ENCODE measurements around the gene RTCA. TPM values are rescaled to one million over a fixed set of nuclear protein-coding genes. Genes with fewer than 3 reads are reported as not detected.

RTCA gene
- total RNA-seq, 1 donor from 2014 or later, result 28.7 TPM

DNA sequence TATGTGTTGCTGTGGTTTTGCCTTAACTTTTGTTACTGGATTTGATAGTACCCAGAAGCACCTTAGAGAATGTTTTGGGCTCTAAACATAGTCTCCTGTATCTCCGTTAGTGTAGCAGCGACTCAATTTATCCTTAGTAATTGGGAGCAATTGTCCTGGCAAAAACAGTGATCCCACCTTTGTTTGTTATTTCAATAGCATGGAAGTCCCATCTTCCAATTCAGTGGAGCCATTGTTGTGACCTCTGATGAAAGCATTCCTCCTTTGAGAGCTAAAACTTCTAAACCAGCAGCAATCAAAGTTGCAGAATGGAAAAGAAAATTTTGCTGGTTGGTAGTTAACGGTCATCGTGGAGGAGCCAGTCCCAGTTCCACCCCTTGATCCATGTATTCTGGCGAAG is 34.7 kb downstream of the RTCA start:
- Histone ChIP-seq H3K27me3 (ENCODE audit: control insufficient read depth in 3 of 3, insufficient read depth in 3 of 3, low read length in 3 of 3) (no peaks in the 10 kb centered on the region), H3K27ac (ENCODE audit: low read depth, low read length) (no peak overlapping the region), H3K9me3 (ENCODE audit: control insufficient read depth in 3 of 3, low read length in 3 of 3) (no peaks in the 10 kb centered on the region), H3K36me3 (ENCODE audit: control insufficient read depth in 3 of 3, insufficient read depth in 3 of 3, low read length in 3 of 3) (no peaks in the 10 kb centered on the region), H3K4me3 (ENCODE audit: low read length in 3 of 3) (no peak overlapping the region), H3K9ac (ENCODE audit: low read depth in 1 of 3, low read length in 3 of 3) (no peak overlapping the region), H3K4me1 (ENCODE audit: control insufficient read depth in 3 of 3, insufficient read depth in 3 of 3, low read length in 3 of 3) (no peaks in the 10 kb centered on the region)

DNA sequence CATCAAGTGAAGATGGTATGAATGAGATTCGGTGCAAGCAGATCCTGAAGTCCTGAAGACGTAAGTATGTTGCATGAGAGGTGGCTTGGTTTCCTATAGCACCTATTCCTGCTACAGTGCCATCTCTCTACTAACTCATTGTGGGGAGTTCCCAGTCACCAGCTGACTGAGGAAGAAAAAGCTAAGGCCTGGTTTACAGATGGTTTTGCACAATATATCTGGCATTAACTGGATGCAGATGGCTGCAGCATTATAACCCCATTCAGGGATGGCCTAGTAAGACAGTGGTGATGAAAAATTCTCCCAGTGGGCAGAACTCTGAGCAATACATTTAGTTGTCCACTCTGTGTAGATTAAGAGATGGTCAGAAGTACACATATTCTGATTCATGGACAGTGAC is 36.7 kb downstream of the RTCA start:
- Histone ChIP-seq H3K27me3 (ENCODE audit: control insufficient read depth in 3 of 3, insufficient read depth in 3 of 3, low read length in 3 of 3) (no peaks in the 10 kb centered on the region), H3K9me3 (ENCODE audit: control insufficient read depth in 3 of 3, low read length in 3 of 3) (no peaks in the 10 kb centered on the region), H3K27ac (ENCODE audit: low read depth, low read length) (no peak overlapping the region), H3K36me3 (ENCODE audit: control insufficient read depth in 3 of 3, insufficient read depth in 3 of 3, low read length in 3 of 3) (no peaks in the 10 kb centered on the region), H3K9ac (ENCODE audit: low read depth in 1 of 3, low read length in 3 of 3) (no peak overlapping the region), H3K4me3 (ENCODE audit: low read length in 3 of 3) (no peak overlapping the region), H3K4me1 (ENCODE audit: control insufficient read depth in 3 of 3, insufficient read depth in 3 of 3, low read length in 3 of 3) (no peaks in the 10 kb centered on the region)

DNA sequence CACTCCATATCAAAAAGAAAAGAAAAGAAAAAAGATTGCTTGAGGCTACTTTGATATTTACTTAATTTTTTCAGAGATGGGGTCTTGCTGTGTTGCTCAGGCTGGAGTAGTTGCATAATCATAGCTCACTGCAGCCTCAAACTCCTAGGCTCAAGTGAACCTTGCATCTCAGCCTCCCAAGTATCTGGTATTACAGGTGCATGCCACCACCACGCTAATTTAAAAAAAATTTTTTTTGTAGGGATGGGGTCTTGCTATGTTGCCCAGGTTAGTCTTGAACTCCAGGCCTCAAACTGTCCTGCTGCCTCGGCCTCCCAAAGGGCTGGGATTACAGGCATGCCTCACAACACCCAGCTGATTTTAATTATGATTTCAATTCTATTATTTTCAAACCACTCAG is 38.2 kb downstream of the RTCA start:
- no peak overlapping the region for H3K27ac ChIP-seq (ENCODE audit: low read depth, low read length)
- H3K4me3 ChIP-seq (ENCODE audit: low read length in 3 of 3), result no peak overlapping the region
- no peak overlapping the region for H3K9ac ChIP-seq (ENCODE audit: low read depth in 1 of 3, low read length in 3 of 3)
- no peaks in the 10 kb centered on the region for H3K4me1 ChIP-seq (ENCODE audit: control insufficient read depth in 3 of 3, insufficient read depth in 3 of 3, low read length in 3 of 3)
- no peaks in the 10 kb centered on the region for H3K36me3 ChIP-seq (ENCODE audit: control insufficient read depth in 3 of 3, insufficient read depth in 3 of 3, low read length in 3 of 3)
- H3K27me3 ChIP-seq (ENCODE audit: control insufficient read depth in 3 of 3, insufficient read depth in 3 of 3, low read length in 3 of 3), result no peaks in the 10 kb centered on the region
- no peaks in the 10 kb centered on the region for H3K9me3 ChIP-seq (ENCODE audit: control insufficient read depth in 3 of 3, low read length in 3 of 3)

DNA sequence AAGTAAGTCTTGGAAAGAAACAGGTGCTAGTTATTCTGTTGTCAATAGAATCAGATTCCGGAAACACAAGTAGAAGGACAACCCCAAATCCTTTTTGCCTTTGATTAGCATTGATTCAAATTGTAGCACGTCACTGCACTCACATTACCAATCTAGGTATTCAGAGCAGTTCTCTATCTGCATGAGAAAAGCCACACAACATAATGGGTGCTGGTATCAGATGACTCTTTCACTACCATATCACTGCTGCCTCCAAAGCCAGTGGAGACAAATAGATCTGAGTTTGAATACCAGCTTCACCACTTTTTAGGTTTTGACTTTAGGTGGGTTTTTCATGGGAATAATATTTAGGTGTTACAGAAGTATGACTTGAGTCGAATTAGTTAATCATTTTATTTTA is 38.9 kb downstream of the RTCA start:
- H3K9ac ChIP-seq (ENCODE audit: low read depth in 1 of 3, low read length in 3 of 3), result no peak overlapping the region
- no peaks in the 10 kb centered on the region for H3K36me3 ChIP-seq (ENCODE audit: control insufficient read depth in 3 of 3, insufficient read depth in 3 of 3, low read length in 3 of 3)
- H3K4me1 ChIP-seq (ENCODE audit: control insufficient read depth in 3 of 3, insufficient read depth in 3 of 3, low read length in 3 of 3), result no peaks in the 10 kb centered on the region
- no peaks in the 10 kb centered on the region for H3K9me3 ChIP-seq (ENCODE audit: control insufficient read depth in 3 of 3, low read length in 3 of 3)
- no peak overlapping the region for H3K4me3 ChIP-seq (ENCODE audit: low read length in 3 of 3)
- H3K27me3 ChIP-seq (ENCODE audit: control insufficient read depth in 3 of 3, insufficient read depth in 3 of 3, low read length in 3 of 3), result no peaks in the 10 kb centered on the region
- H3K27ac ChIP-seq (ENCODE audit: low read depth, low read length), result no peak overlapping the region

DNA sequence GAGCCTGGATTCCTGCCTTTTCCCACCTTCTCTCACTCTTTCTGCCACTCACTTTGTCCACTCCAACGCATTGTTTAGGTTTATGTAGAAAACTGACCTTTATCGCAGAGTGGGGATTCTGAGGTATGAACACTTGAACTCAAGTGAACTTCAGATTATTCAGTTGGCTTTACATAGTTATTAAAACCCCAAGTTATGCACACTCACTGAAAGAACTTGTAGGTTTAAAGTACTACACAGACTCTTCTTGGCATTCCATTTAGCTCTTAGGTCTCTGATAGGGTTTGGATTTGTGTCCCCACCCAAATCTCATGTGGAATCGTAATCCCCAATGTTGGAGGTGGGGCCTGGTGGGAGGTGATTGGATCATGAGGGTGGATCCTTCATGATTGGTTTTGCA is 39.9 kb downstream of the RTCA start:
- H3K36me3 ChIP-seq (ENCODE audit: control insufficient read depth in 3 of 3, insufficient read depth in 3 of 3, low read length in 3 of 3), result no peaks in the 10 kb centered on the region
- no peaks in the 10 kb centered on the region for H3K4me1 ChIP-seq (ENCODE audit: control insufficient read depth in 3 of 3, insufficient read depth in 3 of 3, low read length in 3 of 3)
- no peak overlapping the region for H3K4me3 ChIP-seq (ENCODE audit: low read length in 3 of 3)
- H3K27ac ChIP-seq (ENCODE audit: low read depth, low read length), result no peak overlapping the region
- no peak overlapping the region for H3K9ac ChIP-seq (ENCODE audit: low read depth in 1 of 3, low read length in 3 of 3)
- H3K9me3 ChIP-seq (ENCODE audit: control insufficient read depth in 3 of 3, low read length in 3 of 3), result no peaks in the 10 kb centered on the region
- H3K27me3 ChIP-seq (ENCODE audit: control insufficient read depth in 3 of 3, insufficient read depth in 3 of 3, low read length in 3 of 3), result no peaks in the 10 kb centered on the region

DNA sequence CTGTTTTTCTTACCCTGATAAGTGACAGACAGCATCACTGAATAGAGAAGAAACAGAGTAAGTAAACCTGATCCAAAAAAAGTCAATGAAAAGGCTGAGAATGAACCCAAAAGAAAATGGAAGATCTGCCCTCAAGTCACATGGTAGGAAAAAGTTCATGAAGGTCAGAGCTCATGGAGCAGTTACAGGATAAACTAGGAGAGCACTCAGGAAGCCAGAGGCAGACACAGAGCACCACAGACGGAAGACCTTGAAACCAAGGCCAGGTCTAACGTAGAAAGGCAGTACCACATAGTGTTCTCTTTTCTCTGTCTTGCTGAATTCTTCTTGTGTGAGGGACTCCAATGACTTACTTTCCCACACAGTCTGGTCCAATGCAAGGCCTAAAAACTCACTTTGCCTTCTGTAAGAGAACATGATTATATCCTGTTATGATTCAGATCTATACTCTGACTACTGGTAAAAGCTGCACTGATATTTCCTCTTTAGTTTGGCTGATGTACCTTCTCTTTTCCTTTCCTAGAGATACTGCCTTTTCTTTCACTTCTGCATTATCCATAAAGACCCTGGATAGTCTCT is 40.8 kb downstream of the RTCA start:
- Histone ChIP-seq H3K27ac (ENCODE audit: low read depth, low read length) (no peak overlapping the region), H3K4me1 (ENCODE audit: control insufficient read depth in 3 of 3, insufficient read depth in 3 of 3, low read length in 3 of 3) (no peaks in the 10 kb centered on the region), H3K4me3 (ENCODE audit: low read length in 3 of 3) (no peak overlapping the region), H3K36me3 (ENCODE audit: control insufficient read depth in 3 of 3, insufficient read depth in 3 of 3, low read length in 3 of 3) (no peaks in the 10 kb centered on the region), H3K27me3 (ENCODE audit: control insufficient read depth in 3 of 3, insufficient read depth in 3 of 3, low read length in 3 of 3) (no peaks in the 10 kb centered on the region), H3K9me3 (ENCODE audit: control insufficient read depth in 3 of 3, low read length in 3 of 3) (no peaks in the 10 kb centered on the region), H3K9ac (ENCODE audit: low read depth in 1 of 3, low read length in 3 of 3) (no peak overlapping the region)

DNA sequence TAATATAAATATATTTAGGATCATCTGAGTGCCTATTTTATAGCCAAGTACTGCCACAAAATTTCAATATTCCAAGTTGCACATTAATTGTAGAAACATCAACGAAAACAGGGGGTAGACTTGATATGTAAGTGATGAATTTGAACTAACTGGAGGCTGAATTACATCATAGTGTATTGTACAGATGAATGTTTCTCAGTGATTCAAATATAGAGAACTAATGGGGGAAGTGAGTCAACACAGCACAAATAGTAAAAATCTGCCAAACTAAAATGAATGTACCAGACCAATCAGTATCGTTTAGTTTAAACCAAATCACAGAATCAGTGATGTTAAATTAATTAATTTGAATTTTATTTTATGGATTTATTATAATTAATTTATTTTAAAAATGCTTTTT is 42.8 kb downstream of the RTCA start:
- H3K9ac ChIP-seq (ENCODE audit: low read depth in 1 of 3, low read length in 3 of 3), result no peak overlapping the region
- H3K4me1 ChIP-seq (ENCODE audit: control insufficient read depth in 3 of 3, insufficient read depth in 3 of 3, low read length in 3 of 3), result no peaks in the 10 kb centered on the region

DNA sequence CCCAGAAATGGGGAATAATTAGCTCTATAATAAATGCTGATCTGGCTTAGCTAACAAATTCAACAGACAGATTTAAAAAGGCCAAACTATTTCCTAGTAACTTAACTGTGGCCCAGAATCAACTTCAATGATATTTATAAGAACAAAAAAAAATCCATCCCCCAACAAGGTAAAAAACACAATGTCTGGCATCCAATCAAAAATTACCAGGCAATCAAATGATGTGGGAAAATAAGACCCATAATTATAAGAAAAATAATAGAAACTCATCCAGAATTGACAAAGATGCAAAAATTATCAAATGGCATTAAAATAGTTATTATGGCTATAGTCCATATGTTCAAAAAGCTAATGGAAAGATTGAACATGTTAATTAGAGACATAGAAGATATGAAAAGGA is 43.8 kb downstream of the RTCA start:
- Histone ChIP-seq H3K27ac (ENCODE audit: low read depth, low read length) (no peak overlapping the region), H3K36me3 (ENCODE audit: control insufficient read depth in 3 of 3, insufficient read depth in 3 of 3, low read length in 3 of 3) (no peaks in the 10 kb centered on the region), H3K27me3 (ENCODE audit: control insufficient read depth in 3 of 3, insufficient read depth in 3 of 3, low read length in 3 of 3) (no peaks in the 10 kb centered on the region), H3K9me3 (ENCODE audit: control insufficient read depth in 3 of 3, low read length in 3 of 3) (no peaks in the 10 kb centered on the region), H3K4me1 (ENCODE audit: control insufficient read depth in 3 of 3, insufficient read depth in 3 of 3, low read length in 3 of 3) (no peaks in the 10 kb centered on the region), H3K4me3 (ENCODE audit: low read length in 3 of 3) (no peak overlapping the region), H3K9ac (ENCODE audit: low read depth in 1 of 3, low read length in 3 of 3) (no peak overlapping the region)

More for the DNA sequence above, 42.8 kb downstream of the RTCA start:
- H3K9me3 ChIP-seq (ENCODE audit: control insufficient read depth in 3 of 3, low read length in 3 of 3), result no peaks in the 10 kb centered on the region
- H3K27me3 ChIP-seq (ENCODE audit: control insufficient read depth in 3 of 3, insufficient read depth in 3 of 3, low read length in 3 of 3), result no peaks in the 10 kb centered on the region
- no peak overlapping the region for H3K27ac ChIP-seq (ENCODE audit: low read depth, low read length)
- H3K4me3 ChIP-seq (ENCODE audit: low read length in 3 of 3), result no peak overlapping the region
- no peaks in the 10 kb centered on the region for H3K36me3 ChIP-seq (ENCODE audit: control insufficient read depth in 3 of 3, insufficient read depth in 3 of 3, low read length in 3 of 3)

DNA sequence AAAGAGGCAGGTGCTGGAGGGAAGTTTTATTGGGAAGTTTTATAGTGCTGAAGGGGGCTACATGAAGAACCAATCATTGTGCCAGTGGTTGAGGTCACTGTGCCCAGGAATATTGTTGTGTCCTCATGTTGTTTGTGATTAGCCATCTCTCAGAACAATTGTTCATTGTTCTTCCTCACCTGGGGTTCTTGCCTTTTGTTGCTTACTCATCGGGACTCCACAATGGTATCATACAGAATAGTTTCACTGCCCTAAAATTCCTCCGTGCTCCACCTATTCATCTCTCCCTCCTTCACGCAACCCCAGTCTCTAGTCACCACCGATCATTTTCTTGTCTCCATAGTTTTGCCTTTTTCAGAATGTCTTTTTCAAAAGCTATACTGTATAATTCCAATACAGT is 47.4 kb downstream of the RTCA start:
- no peaks in the 10 kb centered on the region for H3K36me3 ChIP-seq (ENCODE audit: control insufficient read depth in 3 of 3, insufficient read depth in 3 of 3, low read length in 3 of 3)
- H3K27me3 ChIP-seq (ENCODE audit: control insufficient read depth in 3 of 3, insufficient read depth in 3 of 3, low read length in 3 of 3), result no peaks in the 10 kb centered on the region
- H3K27ac ChIP-seq (ENCODE audit: low read depth, low read length), result no peak overlapping the region
- no peak overlapping the region for H3K4me3 ChIP-seq (ENCODE audit: low read length in 3 of 3)
- no peaks in the 10 kb centered on the region for H3K9me3 ChIP-seq (ENCODE audit: control insufficient read depth in 3 of 3, low read length in 3 of 3)
- H3K9ac ChIP-seq (ENCODE audit: low read depth in 1 of 3, low read length in 3 of 3), result no peak overlapping the region
- H3K4me1 ChIP-seq (ENCODE audit: control insufficient read depth in 3 of 3, insufficient read depth in 3 of 3, low read length in 3 of 3), result no peaks in the 10 kb centered on the region

DNA sequence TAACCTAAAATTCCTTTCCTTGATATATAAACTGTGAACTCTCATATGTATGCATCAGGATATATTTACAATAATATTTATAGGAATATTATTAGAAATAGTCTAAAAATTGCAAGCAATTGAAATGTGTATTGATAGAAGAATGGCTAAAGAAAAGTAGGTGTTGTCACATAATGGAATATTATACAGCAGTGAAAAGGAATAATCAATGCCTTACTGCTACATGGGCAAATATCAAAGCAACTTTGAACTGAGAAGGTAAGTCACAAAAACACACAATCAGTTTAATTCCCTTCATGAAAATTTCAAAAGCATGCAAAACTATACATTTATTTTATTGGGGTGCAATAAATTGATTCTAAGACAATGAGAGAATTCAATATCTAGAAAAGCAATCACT is 50.6 kb downstream of the RTCA start:
- H3K4me3 ChIP-seq (ENCODE audit: low read length in 3 of 3), result no peak overlapping the region
- no peaks in the 10 kb centered on the region for H3K4me1 ChIP-seq (ENCODE audit: control insufficient read depth in 3 of 3, insufficient read depth in 3 of 3, low read length in 3 of 3)
- H3K36me3 ChIP-seq (ENCODE audit: control insufficient read depth in 3 of 3, insufficient read depth in 3 of 3, low read length in 3 of 3), result no peaks in the 10 kb centered on the region
- no peaks in the 10 kb centered on the region for H3K27me3 ChIP-seq (ENCODE audit: control insufficient read depth in 3 of 3, insufficient read depth in 3 of 3, low read length in 3 of 3)
- H3K27ac ChIP-seq (ENCODE audit: low read depth, low read length), result no peak overlapping the region
- no peaks in the 10 kb centered on the region for H3K9me3 ChIP-seq (ENCODE audit: control insufficient read depth in 3 of 3, low read length in 3 of 3)
- no peak overlapping the region for H3K9ac ChIP-seq (ENCODE audit: low read depth in 1 of 3, low read length in 3 of 3)
